Peyer's patch (tissue), 4 donors: ENCODE data around the gene EYA2.

Experiments
- POLR2A ChIP-seq, 2 donors: fragments of 450-650 bp; IDR thresholded peaks; one replicate each; pipeline ENCODE4 v1.5.1; 2017; ENCODE audit warnings: antibody characterized with exemption in 2 of 2, mild to moderate bottlenecking in 2 of 2, moderate library complexity in 2 of 2
- TF ChIP-seq, protein P1 (sequence below), 6 experiments: fragments of 450-650 bp in 4 of 6; fragments of 200-600 bp in 2 of 6; sonication (generic) in 1 of 6; IDR thresholded peaks; one replicate each; pipeline ENCODE4 v1.5.1; 2017 to 2019; ENCODE audit warnings: antibody characterized with exemption in 6 of 6, mild to moderate bottlenecking in 3 of 6, moderate library complexity in 1 of 6

DNA sequence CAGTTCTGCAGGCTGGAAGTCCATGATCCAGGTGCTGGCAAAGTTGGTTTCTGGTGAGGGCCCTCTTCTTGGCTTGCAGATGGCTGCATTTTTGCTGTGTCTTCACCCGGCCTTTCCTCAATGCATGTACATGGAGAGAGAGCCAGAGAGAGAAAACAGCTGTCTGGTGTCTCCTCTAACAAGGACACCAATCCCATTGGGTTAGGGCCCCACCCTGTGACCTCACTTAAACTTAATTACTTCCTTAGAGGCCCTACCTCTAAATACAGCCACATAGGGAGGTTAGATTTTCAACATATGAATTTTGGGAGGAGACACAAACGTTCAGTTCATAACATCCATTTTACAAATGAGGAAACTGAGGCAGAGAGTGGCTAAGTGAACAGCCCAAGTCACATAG is 259.4 kb downstream of the EYA2 start:
- no peak for TF ChIP-seq POLR2A (IDR thresholded peaks at IDR 0.05)
- TF ChIP-seq, protein P1, sequence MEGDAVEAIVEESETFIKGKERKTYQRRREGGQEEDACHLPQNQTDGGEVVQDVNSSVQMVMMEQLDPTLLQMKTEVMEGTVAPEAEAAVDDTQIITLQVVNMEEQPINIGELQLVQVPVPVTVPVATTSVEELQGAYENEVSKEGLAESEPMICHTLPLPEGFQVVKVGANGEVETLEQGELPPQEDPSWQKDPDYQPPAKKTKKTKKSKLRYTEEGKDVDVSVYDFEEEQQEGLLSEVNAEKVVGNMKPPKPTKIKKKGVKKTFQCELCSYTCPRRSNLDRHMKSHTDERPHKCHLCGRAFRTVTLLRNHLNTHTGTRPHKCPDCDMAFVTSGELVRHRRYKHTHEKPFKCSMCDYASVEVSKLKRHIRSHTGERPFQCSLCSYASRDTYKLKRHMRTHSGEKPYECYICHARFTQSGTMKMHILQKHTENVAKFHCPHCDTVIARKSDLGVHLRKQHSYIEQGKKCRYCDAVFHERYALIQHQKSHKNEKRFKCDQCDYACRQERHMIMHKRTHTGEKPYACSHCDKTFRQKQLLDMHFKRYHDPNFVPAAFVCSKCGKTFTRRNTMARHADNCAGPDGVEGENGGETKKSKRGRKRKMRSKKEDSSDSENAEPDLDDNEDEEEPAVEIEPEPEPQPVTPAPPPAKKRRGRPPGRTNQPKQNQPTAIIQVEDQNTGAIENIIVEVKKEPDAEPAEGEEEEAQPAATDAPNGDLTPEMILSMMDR (IDR thresholded peaks at IDR 0.05): no peak
